GM18858 (cell line): ENCODE measurements around the gene PLPPR2.
"Not testable (repeated sequence)": the region's sequence is repeated elsewhere in the genome, so short reads cannot be mapped to it uniquely, and the experiment has no call there.

Experiments
- ATAC-seq: cut with Tn5 transposase; IDR thresholded peaks from one replicate; pipeline ENCODE4 v1.9.1; 2021; ENCODE audit not compliant: unreplicated experiment

The PLPPR2 gene

GRCh38 chr19:11370744-11371143 lies 15.5 kb downstream of the PLPPR2 start:
- no peak for ATAC-seq

GRCh38 chr19:11373166-11373884 lies 18.1 kb downstream of the PLPPR2 start:
- ATAC-seq, result no peak

DNA sequence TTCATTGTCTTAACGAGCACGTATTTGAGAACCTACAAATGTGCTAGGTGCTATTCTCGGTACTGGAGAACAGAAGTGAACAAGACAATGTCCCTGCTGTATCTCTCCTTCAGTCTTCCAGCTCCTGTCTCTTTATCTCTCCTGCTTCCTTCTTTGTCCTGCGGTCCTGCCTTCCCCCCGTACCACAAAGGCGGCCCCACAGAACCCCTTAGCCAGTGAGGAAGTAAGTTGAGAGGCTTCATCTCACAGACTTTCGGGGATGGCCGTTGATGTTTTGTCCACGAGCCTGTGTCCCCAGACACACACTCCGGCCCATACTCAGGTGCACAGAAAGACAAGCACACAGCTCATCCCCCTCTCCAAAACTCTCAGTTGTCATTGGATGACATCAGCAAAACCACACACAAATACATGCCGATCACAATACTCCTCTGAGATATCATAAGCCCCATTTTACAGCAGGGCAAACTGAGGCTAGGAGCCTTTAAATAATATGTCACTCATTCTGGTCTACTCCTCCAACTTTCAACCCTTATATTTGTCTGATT lies 18.7 kb downstream of the PLPPR2 start:
- ATAC-seq, result no peak

DNA sequence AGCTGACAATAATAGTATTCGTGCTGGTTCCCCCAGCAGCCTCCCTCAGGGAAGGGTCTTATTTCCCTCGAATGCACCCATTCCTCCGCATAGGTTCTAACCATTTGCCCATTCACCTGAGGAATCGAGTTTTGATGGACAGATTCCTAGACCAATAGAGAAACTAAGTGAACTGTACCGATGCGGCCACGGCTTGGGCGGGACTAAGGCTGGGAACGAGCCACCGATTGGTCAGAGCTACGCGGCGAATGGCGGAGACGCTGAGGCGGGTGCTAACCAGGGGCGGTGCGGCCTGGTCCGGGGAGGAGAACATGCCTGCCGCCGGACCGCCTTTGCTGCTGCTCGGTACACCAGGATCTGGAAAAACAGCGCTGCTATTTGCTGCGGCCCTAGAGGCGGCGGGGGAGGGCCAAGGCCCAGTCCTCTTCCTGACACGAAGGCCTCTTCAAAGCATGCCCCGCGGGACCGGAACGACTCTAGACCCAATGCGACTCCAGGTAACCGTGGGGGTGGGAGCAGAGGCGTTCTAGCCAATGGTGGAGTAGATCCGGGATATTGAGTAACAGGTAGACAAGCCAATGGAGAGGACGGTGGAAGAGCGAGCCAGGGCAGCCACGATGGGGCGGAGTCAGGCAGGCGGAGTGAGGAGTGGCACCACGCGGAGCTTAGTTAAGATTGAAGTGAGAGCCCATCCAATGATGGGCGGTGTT lies 19.4 kb downstream of the PLPPR2 start, which contains the start of gene SWSAP1:
Gene SWSAP1 (plus strand): TSS at position 234 of the 710 bp plus-strand sequence. CDS start 15 bp downstream, at position 249.
- peak; percentile 69 for ATAC-seq

- no peak for ATAC-seq
These were observed 20.1 kb downstream of the PLPPR2 start for GRCh38 chr19:11375143-11375948.

- ATAC-seq, result no peak
These were observed 22.0 kb downstream of the PLPPR2 start for GRCh38 chr19:11377237-11377636.

- no peak for ATAC-seq
These were observed 22.5 kb downstream of the PLPPR2 start for GRCh38 chr19:11377756-11378155.

DNA sequence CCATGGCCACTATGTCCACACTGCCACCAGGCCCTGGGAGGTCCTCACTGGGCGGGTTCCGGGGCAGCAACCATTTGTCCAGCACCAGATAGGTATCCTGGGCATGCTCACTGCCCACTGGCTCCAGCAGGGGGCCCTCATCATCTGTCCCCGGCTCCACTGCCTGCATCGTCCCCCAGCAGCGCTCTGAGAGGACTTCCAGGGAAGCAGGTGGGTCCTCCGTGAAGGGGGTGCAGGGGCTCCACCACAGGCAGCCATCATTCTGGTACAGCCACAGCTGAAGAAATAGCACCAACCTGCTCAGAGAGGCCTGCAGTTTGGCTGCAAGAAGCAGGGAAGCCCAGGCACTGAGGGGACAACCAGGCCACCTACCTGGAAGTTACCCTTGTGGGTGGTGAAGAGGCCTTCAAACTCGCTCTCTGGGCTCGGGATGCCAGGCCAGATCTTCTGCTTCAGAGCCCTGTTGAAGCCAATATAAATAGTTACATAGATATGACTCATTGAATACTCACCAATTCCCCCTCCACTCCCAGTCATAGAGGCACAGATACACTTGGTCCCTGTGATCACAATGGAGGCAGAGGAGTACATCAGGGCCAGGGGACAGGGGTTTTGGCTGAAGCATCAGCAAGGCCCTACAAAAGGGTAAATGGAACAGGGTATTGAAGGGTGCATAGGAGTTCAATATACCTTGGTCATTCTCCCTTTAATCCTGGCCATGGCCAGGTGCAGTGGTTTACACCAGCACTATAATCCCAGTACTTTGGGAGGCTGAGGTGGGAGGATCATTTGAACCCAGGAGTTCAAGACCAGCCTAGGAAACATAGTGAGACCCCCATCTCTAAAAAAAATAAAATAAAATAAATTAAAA lies 23.3 kb downstream of the PLPPR2 start:
- no peak for ATAC-seq

DNA sequence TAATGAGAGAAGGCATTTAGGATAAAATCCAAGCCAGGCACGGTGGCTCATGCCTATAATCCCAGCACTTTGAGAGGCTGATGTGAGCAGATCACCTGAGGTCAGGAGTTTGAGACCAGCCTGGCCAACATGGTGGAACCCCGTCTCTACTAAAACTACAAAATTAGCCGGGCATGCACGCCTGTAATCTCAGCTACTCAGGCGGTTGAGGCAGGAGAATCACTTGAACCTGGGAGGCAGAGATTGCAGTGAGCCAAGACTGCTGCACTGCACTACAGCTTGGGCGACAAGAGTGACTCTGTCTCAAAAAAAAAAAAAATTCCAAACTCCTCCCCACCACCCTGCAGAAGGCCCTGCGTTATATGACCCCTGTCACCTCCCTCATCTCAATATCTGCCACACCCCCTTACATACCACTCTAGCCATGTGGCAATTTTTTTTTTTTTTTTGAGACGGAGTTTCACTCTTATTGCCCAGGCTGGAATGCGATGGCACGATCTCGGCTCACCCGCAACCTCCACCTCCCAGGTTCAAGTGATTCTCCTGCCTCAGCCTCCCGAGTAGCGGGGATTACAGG lies 24.1 kb downstream of the PLPPR2 start:
- not testable (repeated sequence) for ATAC-seq

GRCh38 chr19:11379857-11380350 lies 24.7 kb downstream of the PLPPR2 start:
- ATAC-seq, result no peak

DNA sequence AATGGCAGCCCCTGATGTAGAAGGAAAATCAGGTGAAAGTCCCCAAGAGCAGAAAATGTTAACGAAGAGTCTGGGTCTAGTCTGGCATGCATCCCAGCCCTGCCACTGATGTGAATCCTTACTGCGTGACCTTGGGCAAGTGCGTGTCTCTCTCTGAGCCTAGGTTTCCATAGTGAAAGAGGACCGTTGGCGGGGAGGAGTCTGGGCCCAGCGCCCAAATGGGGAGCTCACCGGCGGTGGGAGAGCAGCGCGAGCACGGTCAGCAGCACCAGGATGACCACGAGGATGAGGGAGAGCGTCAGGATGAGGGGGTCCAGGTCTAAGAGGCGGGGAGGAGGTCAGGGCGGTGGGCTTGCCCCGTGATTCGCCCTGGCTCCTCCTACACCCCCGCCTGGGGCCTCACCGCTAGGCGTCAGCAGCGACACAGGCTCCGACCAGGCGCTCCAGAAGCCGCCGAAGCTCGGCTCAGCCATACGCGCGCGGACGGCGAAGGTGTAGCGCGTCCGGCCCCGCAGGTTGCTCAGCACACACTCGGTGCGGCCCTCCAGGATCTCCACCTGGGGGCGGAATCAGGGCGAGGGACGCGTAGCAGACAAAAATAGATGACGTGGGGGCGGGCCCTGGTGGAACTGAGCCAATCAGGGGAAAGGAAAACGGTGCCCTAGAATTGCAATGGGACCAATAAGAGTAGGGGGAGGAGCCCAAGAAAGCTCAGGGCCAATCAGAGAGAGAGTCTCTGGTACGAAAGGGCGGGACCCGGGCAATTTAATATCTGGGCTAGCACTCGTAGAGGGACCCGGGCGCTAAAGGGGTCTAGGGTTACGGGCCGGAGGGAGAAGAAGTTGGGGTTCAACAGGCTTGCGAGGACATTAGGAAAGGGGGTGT lies 25.7 kb downstream of the PLPPR2 start:
- peak; percentile 60 for ATAC-seq

- no peak for ATAC-seq
These were observed 27.9 kb downstream of the PLPPR2 start for GRCh38 chr19:11382898-11383705.

GRCh38 chr19:11383706-11384048 lies 28.4 kb downstream of the PLPPR2 start:
- ATAC-seq, result no peak

- ATAC-seq, result no peak
These were observed 29.5 kb downstream of the PLPPR2 start for GRCh38 chr19:11384778-11385129.

DNA sequence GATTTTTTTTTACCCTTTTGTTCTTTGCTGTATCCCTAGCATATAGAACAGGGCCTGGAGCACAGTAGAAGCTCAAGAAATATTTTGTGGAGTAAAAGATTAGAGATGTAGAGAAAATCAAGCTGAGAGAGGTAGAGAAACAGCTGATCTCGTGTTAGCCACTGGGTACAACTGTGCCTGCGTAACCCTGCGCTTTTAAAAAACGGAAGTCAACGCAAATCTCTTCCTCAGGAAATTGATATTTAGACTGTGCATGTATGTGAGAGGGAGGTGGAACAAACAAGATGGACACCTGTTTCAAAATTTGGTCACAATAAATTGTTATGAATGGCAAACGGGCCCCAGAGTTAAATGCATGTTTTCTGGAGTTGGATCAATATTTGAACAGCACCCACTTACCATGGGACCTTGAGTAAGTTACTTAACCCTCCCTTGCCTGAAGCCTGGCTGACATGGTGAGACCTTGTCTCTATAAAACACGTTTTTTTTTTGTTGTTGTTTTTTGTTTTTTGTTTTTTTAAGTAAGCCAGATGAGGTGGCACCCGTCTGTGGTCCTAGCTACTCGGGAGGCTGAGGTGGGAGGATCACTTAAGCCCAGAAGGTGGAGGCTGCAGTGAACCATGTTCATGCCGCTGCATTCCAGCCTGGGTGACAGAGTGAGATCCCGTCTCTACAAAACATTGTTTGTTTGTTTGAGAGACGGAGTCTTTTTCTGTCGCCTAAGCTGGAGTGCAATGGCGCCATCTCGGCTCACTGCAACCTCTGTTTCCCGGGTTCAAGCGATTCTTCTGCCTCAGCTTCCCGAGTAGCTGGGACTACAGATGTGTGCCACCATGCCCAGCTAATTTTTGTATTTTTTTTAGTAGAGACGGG lies 32.2 kb downstream of the PLPPR2 start:
- no peak for ATAC-seq

DNA sequence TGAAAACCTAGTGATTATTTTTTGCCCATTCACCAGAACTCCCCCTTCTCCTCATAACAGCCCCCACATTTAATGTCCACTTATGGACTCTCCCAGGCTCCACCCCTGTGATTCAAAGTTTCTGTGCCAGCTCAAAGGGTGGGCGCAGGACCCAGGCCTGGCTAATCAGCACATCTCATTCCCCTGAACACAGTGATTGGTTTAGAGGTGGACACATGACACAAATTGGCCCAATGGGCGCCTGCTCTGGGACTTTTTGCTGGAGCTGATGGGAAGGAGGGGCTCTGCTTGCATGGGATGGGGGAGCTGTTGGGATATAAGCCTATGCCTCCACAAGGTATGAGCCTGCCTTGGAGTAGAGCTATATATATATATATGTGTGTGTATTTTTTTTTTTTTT lies 35.1 kb downstream of the PLPPR2 start:
- no peak for ATAC-seq
